Kidney capillary endothelial cell (primary cell): ENCODE measurements around the gene DPP10.

Experiments
- DNase-seq: peaks from one replicate; pipeline ENCODE4 v3.0.0-alpha.2; 2018; ENCODE audit warnings: low spot score

DPP10 gene

DNA sequence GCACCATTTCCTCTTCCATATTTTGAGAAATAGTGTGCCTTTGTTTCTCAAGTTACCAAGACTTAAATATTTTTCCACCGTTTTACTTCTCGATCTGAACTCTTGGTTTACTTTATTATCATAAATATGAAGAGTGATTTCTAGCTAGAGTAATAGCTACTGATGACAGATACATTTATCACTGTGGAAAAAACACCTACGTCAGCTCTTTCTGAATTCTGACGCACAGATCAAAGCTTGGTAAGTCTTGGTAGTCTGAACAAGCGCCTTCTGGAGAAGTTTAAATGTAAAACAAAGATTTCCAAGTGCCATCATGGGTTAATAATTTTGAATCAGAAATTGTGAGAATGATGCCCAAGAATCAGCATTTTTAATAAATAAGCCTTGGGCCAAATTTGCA, 367.7 kb downstream of the DPP10 start:
- no peak for DNase-seq

DNA sequence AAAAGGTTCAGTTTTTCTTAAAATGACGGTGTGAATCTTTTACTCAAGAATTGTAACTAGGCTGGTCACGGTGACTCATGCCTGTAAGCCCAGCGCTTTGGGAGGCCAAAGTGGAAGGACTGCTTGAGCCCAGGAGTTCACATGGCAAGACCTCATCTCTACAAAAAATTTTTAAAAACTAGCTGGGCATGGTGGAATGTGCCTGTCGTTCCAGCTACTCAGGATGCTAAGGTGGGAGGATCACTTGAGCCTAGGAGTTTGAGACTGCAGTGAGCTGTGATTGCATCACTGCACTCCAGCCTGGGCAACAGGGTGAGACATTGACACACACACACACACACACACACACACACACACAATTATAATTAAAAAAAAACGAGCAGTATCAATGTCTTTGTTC, 369.8 kb downstream of the DPP10 start:
- DNase-seq, result no peak

DNA sequence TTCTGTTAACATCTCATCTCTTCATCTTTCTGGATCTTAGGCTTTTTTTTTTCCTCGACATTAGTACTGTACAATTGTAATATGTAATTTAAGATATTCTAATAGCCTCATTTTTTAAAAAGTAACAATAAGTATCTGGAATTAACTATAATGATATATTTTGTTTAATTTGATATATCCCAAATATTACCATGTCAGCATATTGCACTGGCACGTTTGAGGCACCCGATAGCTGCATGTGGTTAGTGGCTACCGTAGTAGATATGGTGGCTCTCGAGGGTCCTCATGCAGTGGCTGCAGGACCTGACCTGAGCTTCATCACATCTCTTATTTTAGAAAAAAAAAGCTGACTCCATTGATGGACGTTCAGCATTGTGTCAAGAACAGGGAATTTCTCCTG, 371.9 kb downstream of the DPP10 start:
- no peak for DNase-seq

DNA sequence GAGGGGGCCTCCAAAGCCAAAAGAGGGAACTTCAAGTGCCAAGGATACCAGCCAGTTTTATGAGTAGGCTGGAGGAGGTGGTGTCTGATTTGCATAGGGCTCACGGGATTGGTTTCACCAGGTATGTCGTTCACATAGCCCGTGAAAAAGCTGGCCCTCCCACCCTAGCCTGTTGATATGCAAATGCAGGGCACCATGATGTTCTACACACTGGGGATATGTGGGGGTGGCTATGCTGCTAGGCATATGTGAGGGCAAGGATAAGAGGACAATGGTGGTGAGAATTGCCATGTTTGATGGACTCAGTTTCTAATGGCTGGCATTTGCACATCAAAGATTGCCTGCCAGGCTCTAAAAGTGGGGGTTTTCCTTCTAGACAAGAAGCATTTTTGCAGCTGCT, 378.6 kb downstream of the DPP10 start:
- no peak for DNase-seq

DNA sequence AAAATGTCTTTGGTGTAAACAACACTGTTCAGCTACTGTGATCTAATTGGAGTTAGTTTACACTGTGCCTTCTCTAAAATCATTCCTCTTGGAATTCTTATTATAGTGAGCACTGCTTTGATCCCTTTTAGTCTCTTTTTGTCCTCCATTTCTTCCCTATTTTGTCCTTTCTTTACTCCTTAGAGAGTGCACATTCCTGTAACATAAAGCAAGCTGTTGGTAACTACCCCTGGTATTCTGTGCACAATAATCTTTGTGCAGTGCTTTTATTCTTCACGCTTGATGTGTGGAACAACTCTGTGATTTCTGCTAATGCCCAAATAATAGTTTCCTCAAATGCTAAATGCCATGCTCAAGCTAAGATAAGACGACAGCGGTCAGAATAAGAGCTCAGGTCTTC, 401.5 kb downstream of the DPP10 start:
- no peak for DNase-seq

DNA sequence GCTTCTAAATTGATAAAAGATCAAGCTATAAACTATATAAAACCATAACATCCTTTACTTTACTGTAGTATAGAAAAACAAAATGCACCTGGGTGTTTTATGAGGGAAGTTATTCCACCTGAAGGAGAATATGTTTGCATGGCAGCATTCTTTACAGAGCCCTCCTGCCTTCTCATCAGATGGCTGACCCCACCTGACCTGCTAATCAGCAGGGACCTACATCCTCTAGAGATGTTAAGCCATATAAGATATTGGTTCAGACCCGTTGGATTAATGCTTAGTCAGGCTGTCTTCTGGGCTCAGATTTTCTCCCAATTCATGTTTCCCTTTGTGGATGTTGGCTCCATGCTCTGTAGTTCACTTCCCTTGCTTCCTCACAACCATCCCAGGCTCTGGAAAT, 414.8 kb downstream of the DPP10 start:
- no peak for DNase-seq

DNA sequence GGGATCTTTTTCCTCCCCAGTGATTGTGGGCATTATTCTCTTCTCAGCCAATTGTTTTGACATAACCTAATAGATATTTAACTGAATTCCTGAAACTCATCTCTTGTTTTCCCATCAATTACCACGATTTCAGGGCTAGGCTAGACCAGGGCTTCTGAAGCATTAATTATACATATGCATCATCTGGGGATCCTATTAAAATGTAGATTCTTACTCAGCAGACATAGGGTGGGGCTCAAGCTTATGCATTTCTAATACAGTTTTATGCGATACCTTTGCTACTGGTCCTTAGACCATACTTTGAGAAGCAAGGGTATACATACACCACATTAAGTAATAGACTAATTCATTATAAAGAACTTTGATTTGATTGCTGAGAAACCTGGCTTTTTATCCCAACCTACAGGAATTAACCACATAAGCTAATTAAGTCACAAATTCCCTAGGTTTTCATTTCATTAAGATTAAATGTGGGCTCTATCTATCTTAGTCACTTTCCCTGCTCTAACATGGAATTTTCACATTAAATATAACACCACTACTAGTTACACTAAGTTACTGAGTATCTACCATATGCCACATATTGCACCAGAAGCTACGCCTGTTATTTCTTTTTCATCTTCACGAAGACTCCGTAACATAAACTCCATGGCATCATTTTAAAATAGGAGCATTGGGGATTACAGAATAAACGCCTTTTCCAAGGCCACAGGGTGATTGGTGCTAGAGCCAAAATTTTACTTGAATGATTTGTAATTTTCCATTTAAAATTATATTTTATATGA, 417.5 kb downstream of the DPP10 start:
- DNase-seq, result no peak

DNA sequence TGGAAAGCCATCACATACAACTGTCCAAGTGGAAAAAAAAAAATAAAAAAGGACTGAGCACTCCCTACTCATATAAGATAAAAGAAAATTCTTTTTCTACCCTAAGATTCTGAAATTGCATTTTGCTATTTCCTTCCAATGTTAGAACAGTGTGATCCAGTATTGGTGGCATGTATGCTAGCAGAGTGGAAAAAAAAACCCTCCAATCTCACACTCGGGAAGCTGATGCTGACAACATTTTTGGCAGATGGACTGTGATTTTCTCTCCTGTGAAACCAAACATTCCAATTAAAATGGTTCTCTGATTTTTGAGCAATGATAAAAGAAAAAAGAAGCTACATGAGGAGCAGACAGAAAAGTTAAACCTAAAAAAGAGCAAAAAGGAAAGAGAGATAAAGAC, 419.8 kb downstream of the DPP10 start:
- no peak for DNase-seq

DNA sequence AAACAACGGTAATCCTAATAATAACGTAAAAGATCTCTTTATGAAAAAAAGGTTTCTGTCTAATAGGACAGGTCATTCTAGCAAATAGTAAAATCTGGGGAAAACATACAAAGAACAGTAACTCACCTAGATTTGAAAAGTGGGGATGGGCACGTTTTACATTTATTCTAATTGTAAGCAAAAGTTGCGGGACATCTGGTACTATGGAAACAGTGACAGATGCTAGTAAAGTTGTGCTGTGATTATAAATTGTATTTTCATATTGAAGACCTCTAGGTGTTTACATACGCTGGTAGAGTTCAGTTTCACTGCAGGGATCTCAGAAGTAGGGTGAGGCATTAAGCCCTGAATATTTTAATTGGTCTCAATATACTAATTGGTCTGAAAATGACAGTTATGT, 422.5 kb downstream of the DPP10 start:
- DNase-seq, result no peak

DNA sequence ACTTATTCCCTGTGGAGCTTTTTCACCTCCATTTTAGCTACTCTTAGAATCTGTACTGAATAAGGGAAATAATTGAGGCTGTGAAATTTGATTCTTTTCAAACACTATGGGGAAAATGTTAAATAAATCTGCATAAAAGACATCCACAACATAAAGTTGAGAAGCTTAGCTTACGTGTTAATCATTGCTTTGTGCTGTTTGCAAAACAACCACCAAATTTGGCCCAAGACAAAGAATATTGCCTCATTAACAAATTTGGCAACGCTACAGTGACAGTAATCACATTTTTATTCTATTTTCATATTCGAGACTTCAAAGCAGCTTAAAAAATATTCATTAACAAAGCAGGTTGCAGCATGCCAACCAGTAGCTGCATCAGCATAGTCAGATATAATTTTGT, 437.6 kb downstream of the DPP10 start:
- no peak for DNase-seq

DNA sequence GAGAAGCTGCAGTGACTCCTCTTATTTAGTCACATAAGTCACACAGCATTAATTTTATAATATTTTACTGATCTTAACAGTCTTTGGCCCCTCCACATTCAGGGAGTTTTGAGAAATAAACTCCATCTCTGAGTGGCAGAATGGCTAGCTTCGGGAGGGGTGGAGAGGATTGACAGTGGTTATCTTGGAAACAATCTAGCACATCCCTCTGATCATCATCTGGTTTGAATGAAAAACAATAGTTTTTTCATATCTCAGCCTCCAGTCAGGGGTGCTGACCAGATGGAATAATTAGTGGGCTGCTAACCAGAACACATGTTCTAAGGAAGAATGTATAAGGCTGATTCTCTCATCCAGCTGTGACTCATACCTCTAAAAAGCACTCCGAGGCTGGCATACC, 477.5 kb downstream of the DPP10 start:
- no peak for DNase-seq

DNA sequence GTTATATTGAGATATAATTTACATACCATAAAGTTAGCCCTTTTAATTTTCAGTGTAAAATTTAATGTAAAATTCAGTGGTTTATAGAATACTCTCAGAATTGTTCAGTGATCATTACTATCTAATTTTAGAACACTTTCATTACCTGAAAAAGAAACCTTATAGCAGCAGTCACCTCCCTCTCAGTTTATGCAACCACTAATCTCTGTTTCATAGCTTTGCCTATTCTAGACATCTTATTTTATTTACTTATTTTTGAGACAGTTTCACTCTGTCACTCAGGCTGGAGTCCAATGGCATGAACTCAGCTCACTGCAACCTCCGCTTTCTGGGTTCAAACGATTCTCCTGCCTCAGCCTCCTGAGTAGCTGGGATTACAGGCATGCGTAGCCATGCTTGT, 479.6 kb downstream of the DPP10 start:
- DNase-seq, result no peak

DNA sequence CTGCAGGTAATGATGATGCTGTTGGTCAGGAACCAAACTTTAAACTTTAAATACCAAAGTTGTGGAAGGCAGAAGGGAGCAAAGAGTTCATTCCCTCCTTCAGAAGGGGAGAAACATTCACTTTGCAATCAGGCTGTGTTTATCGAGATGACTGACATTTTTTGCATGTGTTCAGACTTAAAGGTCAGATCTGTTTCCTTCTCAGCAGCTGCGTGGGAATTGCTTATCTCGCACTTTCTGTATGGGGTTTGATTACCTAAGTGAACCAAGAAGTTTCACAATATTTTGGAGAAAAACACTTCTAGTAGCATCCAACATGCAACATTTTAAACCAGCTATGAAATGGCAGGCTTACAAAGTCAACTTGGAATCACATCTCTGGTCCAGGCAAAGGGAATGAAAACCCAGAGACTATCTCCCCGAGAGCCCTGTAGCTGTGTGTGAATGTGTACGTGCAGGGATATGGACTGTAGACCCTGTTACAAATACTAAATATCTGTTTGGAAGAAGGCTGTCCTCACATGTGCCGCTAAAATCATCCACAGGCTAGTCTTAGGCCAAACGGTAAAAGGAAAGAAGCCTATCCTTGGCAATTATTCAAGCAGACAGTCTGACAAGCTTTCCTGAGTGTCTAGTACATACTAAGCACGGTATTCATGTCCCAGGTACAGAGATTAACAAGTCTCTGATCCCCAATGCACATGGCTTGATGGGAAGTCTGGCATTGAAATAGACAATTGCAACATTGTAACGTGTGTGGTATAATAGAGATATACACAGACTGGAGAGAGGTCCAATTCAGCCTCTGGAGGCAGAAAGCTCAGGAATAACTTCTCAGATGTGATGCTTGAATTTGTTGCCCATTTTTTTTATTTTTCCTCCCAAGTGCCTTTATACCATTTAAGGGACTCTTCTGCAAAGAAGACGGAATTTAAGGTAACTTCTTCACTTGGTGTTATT, 483.1 kb downstream of the DPP10 start:
- DNase-seq, result no peak

DNA sequence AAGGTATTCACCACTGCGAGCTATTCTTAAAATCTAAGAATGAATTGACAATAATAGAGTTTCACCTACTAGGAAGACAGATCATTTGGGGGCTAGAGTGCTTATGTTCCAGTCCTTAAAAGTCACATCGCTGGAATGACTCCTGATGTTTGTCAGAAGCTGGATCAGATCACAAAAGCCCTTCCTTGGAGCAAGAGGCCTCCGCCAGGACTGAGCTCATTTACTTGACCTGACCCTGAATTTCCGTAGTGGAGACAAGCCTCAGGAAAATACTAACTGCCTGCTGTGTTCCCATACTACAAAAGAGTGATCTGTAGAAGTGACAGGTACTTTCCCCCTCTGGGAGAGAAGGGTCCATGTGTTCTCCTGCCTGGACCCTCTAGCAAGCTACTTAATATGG, 483.9 kb downstream of the DPP10 start:
- DNase-seq, result no peak

DNA sequence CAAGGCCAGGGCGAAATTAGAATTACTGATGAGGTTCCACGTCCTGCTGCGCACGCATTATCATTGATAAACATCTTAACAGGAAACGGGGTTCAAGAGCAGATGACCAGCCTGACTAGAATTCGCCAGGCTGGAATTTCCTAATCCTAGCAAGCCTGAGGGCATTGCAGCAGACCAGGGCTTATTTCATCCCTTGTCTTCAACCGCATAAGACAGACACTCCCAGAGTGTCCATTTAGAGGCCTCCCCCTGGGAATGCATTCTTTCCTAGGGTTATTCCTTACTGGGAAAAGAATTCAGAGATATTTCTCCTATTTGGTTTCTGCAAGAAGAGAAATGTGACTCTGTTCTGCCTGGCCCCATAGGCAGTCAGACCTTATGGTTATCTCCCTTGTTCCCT, 486.8 kb downstream of the DPP10 start:
- DNase-seq, result no peak

DNA sequence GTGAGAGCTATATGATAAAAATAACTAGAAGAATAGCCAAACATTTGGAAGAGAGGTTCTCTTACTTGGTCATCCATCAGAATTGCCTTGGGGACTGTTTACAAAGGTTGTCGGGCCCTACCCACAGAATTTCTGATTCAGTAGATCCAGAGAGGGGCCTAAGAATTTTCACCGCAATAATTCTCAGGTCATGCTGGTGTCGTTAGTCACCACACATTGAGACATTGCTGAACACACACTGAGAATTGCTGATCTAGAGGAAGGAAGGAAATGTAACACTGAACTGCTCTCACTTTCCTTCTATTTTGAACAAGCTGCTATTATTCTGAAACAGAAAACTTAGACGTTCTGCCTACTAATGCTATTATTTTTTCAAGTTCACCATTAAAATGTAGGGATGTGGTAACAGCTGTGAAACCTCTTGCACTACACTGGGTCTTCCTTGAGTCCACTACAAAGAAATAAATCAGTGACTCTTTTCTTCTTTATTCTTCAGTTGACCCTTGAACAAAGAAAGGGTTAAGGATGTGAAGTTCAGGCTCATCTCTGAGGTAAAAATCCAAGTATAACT, 491.3 kb downstream of the DPP10 start:
- DNase-seq, result no peak

DNA sequence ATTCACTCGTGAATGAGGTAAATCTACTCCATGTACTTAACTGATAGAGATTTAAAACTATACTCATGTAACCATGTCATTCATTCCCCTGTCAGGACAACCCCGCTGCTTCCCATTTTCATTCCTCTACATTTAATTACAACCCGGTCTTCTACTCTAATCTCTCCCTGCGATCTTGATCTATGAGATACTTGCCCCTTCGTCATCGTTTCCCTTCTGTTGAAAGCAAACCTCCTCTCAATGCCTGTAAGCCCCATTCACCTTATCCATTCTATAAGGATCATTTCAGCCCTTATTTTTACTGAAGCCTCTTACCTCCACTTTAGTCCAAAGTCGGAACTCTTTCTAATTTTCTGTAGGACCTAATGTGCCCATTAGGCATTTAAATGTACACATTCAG, 492.6 kb downstream of the DPP10 start:
- no peak for DNase-seq

DNA sequence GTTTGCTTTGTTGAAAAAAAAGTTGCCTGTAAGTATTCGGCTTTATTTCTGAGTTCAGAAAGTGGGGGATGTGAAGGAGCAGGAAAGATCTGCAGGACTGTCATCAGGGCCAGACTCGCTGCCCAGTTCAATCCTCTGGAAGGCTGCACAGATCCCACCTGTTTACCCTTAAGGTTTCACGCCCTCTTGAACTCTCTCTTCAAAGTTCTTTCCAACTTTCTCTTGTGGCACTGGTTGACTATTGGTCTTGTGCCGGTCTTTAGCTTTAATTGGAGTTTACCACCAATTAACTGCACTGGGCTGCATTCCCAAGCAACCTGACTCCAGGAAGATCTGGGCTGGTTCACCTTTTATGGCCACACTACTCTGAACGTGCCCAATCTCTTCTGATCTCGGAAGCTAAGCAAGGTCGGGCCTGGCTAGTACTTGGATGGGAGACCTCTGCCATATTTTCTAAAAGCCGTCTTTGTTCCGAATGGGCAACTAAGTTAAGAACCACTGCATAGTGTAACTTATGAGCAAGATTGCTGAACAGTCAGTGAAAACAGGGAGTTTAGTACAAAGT, 495.0 kb downstream of the DPP10 start:
- DNase-seq, result no peak

DNA sequence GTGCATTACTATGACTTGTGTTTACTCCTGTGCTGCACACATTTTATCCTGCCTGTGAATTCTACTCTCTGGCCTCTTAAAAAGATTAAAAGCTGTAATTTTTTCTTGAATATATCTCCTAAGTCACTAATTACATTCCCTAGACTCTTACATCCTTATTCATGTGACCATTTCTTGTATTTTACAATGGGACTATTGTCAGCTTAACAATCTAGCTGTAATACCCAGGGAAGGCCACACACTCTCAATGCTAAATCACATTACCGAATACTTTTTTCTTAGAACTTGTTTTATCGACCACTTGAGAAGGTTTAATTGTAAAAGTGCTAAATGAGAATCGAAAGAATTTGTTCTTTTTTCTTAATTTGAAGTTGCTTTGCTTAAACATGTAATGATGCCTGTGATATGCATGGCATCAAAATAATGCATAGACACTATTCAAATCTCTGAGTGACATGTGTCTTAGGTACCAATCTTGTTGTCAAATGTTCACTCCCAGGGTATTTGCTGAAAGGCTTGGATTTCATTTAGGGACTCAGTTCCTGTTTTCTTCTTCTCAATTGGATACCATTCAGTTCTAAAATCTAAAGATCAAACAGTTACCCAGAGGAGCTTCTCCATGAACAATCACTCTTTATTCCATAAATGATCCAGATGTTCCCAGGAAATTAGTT, 498.5 kb downstream of the DPP10 start:
- no peak for DNase-seq

DNA sequence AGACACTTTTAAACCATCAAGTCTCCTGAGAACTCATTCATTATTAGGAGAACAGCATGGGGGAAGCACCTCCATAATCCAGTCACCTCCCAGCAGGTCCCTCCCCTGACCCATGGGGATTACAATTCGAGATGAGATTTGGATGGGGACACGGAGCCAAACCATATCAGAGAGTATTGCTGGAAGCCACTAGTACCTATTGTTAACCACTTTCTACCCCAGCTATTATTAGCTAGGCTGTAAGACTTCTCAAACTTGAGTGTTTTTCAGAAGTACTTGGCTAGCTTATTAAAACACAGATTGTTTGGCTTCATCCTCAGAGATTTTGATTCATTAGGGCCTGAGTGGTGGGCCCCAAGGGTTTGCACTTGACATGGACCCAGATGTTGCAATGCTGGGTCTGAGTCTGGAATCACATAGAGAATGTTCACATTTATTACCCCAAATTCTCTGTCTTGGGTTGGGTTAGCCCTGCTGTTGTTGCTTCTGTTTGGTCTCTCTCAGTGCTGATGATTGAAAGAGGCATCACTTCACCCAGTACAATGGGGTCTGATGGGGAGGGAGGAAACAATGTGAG, 506.9 kb downstream of the DPP10 start:
- no peak for DNase-seq

DNA sequence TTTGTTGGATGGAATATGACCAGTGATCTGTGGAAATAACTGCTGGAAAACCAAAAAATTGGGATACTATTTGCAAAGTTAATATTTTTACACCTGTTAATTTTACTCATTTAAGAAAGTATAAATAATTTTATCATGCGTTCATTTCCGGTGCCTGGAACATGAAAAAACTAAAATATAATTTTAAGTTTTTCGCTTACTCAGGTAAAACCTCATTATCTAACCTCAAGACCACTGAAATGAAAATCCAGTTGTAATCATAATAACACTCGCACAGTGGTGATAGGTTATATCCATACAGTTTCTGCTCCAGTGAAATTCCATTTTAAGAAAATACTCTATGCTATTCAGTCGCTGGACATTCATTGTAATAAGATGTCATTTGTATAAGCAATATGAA, 517.9 kb downstream of the DPP10 start:
- no peak for DNase-seq

DNA sequence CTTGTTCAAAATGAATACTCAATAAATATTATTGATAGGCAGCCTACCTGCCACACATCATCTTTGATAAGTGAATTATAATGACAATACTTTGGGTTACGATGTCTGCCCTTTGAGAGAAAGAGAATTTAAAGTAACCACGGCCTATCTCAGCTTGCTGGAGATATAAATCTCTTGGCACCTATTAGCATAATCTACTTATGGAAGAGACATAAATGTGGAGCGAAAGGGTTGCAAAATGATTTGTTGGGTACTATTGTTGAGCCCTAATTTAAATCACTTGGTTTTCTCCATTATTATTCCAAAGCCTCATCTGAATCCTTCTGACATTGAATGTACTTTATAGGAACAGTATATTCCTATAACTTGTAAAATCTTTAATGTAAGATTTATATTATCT, 520.1 kb downstream of the DPP10 start:
- DNase-seq, result no peak
